GM18517 (cell line): ENCODE measurements around the gene CEP350.
A peak's percentile ranks its signal among the peaks of the same experiment; 100 is the strongest.
"Not testable (repeated sequence)": the region's sequence is repeated elsewhere in the genome, so short reads cannot be mapped to it uniquely, and the experiment has no call there.

Experiments
- ATAC-seq: cut with Tn5 transposase; IDR thresholded peaks from one replicate; pipeline ENCODE4 v1.9.1; 2021; ENCODE audit warnings: mild to moderate bottlenecking, moderate library complexity; ENCODE audit not compliant: unreplicated experiment

Gene CEP350

DNA sequence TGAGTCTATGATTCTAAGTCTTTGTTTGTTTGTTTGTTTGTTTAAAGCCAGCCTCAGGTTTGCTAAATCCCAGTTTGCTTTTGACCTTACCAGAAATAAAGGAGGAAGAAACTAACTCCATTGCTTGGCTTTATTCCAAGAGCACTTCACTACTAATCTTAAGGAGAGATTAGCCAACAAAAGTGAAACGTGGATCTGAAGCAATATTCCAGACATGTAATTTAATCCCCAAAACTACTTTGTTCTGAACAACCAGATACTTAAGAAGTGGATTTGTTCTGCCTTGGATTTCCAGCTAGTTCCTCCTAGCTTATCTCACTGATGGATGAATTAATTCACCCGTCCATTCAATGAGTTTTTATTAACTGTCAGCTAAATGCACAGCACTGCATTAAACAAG lies 15.9 kb upstream of the CEP350 start:
- no peak for ATAC-seq

DNA sequence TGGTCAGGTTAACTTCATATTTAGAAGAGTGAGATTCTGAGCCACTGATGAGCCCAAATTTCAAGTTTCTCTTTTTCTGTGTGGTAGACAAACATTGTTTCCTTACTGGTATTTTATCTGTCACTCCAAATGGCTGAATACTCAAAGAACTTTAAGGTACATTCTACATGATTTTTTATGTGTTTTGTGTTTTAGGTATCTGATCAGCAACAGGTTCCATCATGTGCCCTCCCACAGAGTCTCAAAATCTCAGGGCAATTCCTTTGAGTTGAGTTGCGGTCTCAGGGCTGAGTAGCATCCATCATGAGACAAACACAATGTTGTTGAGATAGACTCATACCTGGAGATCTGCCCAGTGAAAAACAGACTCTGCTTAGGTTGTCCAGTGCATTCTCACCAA lies 14.7 kb upstream of the CEP350 start:
- no peak for ATAC-seq

DNA sequence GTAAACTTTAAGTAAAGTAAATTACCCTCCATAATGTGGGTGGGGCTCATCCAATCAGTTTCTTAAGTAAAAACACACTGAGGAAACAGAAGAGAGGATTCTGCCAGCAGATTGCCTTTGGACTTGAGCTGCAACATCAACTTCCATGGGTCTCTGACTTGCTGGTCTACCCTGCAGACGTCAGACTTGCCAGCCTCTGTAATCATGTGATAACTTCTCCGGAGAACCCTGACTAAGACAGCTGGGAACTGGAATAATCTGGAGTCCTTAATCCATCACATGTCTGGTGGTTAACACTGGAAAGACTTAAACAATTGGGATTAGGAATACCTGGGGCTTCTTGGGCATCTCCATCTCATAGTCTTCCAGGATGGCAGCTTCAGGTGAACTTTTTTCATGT lies 13.2 kb upstream of the CEP350 start:
- no peak for ATAC-seq

DNA sequence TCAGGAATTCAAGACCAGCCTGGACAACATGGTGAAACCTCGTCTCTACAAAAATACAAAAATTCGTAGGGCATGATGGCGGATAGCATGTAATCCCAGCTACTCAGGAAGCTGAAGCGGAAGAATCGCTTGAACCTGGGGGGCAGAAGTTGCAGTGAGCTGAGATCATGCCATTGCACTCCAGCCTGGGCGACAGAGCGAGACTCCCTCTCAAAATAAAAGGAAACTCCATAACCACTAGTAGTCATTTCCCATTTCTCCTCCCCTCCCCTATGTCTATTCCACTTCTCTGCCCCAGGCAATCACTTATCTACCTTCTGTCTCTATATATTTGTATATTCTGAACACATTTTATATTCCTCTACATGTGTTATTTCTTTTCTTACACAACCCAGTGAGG lies 4.0 kb upstream of the CEP350 start:
- ATAC-seq: no peak

DNA sequence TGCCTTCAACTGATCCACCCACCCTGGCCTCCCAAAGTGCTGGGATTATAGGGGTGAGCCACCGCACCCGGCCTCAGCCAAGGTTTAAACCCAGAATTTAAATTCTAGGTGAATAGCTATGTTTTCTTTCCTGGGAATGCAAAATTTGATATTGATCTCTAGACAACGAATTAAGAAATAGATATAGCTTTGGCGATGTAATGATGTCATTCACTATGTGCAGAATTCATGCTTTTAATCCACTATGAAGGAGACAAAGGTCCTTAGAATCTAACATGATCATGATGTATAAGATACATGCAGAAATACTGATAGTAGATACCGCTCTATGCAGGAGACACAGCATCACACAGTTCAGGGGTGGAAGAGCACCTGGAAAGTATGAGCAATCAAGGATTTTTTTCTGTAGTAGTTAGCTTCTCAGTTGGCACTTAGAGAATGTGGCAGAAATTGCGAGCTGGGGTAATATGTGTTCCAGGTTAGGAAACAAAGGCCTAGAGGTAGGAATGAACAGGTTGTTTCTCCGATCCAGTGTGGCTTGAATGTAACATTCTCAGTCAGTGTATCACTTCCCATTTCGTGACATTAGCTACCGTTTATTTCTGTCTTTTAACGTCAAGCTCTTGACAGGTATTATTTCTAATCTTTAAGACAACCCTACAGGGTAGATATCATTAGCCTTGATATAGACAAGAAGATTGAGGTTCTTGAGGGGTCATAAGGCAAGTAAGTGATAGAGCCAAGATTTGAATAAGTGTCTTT lies 3.0 kb upstream of the CEP350 start:
- ATAC-seq: no peak

DNA sequence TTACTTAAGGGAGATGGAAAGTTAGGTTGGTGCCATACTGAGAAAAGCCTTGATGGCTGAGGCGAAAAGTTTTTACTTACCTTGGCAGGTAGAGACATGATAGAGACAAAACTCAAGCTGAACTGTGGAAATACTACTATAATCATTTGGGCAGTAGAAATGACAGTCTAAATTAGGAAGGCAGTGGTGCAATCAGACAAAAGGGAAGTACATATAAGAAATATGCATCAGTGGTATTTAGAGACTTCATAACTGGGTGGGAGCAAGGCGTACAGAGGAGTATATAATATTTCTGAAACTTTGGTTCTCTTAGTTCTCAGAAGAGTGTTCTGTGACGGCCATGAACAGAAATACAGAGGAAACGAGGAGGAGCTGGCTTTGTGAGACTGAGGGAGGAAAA lies 2.4 kb upstream of the CEP350 start:
- ATAC-seq: no peak

DNA sequence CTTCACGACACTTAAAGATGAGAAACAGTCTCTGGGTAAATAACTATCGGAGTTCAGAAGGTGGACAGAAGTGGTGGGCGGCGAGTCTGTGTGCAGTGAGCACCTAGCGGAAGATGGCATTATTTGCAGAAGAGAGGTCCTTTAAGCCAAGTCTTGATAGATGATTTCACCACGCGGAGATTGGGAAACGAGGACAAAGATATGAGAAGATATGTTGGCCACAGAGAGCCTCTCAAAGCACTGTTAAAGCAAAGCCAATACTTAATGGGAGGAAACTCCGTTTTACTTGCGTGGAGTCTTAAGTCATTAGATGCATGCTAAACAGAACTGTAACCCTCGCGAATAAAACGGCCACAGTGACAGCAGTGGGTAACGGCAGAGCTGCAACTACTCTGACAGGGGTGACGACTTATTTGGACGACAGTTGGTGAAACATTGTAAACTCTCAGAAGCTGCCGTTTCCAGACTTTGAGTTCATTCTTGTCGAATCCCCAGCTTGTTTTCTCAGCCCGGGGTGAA lies 577 bp upstream of the CEP350 start:
- ATAC-seq: peak; percentile 35

DNA sequence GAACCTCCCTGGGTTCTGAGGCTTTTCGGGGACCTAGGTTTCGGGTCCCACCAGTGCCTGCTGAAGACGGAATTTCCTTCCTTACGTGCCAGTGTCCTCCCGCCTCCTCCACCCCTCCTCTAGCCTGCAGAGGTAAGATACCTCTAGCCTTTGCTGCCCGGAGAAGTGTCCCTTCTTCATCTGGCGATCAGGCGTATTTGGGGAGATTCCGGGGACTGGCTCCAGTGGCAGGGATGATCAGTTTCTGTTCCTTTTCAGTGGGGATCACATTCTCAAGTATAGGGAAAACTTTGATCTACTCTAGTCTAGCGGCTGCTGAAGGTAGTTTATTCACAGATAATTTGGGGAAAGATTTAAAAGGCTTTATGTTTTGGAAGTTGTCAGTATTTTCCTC lies 674 bp downstream of the CEP350 start:
- no peak for ATAC-seq

DNA sequence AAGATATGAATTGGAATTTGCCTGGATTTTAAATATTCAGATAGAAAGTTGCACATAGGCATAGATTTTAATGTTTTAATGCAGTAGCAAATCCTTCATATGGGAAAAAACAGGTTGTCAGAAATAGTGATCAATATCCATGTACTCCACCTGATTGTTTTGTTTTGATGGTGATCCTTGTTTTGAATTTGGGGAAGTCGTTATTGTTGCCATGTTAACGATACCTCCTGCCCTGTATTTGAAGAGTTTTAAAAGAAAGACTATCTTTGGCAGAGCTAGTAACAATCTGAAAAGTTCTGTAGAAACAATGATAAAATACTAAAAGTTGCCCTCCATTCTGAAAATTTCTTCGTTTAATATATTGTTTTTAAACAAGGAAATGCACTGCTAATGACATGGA lies 1.1 kb downstream of the CEP350 start:
- ATAC-seq: no peak

DNA sequence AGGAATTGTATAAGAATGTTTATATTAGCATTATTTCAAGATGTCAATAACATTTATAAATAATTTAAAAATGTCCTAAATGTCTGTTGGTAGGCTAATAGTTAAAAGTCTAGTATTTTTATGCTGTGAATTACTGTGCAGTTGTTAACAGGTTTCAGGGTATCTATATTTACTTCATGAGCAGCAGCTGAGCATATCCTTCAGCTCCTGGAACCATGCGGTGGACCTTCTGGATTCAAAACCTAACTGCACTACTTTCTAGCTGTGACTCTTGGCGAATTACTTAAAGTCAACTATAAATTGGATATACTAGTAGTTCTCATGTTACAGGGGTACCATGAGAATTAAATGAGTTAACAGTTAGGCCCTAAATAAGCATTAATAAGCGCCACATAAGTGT lies 3.7 kb downstream of the CEP350 start:
- no peak for ATAC-seq

DNA sequence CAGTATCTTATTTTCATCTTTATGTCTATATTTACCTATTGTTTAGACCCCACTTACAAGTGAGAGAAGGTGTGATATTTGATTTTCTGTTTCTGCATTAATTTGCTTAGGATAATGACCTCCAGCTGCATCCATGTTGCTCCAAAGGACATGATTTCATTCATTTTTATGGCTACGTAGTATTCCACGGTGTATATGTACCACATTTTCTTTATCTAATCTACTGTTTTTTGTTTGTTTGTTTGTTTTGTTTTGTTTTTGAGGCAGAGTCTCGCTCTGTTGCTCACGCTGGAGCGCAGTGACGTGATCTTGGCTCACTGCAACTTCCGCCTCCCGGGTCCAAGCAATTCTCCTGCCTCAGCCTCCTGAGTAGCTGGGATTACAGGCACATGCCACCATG lies 7.6 kb downstream of the CEP350 start:
- not testable (repeated sequence) for ATAC-seq

DNA sequence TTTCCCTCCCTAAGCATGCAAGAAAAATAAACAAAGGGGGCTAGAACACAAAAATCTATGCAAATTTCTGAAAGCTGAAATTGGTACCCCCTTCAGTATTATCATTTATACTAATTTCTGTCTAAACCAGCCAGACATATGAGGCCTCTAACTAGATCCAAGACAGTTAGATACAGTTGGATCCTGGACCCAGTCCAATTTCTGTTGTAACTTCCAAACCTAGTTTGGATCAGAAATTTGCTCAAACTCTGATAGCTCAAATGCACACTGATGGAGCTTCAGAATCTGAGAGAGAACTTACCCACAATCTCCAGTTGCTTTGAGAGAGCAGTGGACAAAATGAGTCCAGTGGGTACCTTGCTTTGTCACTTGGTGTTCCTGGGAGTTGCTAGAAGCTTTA lies 11.9 kb downstream of the CEP350 start:
- ATAC-seq: no peak

DNA sequence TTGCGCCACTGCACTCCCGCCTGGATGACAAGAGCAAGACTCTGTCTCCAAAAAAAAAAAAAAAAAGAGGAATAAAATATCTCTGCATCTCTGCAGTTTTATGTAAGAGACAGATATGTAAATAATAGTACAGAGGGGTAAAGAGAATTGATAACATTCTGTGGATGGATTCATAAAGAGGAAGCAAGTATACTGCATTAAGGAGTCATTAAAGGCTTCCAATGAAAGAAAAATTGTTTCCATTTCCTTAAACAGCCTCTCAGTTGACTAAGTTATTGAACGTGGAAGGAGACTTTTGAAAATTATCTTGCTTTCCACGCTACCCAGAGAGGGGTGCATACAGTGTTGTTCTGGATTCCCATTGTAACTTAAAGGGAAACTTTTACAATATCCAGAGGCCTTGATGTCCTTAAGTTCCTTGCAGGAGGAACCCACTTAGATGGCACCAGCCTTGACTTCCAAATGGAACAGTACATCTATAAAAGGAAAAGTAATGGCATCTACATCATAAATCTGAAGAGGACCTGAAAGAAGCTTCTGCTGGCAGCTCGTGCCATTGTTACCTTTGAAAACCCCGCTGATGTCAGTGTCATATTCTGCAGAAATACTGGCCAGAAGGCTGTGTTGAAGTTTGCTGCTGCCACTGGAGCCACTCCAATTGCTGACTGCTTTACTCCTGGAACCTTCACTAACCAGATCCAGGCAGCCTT lies 13.8 kb downstream of the CEP350 start:
- ATAC-seq: no peak

DNA sequence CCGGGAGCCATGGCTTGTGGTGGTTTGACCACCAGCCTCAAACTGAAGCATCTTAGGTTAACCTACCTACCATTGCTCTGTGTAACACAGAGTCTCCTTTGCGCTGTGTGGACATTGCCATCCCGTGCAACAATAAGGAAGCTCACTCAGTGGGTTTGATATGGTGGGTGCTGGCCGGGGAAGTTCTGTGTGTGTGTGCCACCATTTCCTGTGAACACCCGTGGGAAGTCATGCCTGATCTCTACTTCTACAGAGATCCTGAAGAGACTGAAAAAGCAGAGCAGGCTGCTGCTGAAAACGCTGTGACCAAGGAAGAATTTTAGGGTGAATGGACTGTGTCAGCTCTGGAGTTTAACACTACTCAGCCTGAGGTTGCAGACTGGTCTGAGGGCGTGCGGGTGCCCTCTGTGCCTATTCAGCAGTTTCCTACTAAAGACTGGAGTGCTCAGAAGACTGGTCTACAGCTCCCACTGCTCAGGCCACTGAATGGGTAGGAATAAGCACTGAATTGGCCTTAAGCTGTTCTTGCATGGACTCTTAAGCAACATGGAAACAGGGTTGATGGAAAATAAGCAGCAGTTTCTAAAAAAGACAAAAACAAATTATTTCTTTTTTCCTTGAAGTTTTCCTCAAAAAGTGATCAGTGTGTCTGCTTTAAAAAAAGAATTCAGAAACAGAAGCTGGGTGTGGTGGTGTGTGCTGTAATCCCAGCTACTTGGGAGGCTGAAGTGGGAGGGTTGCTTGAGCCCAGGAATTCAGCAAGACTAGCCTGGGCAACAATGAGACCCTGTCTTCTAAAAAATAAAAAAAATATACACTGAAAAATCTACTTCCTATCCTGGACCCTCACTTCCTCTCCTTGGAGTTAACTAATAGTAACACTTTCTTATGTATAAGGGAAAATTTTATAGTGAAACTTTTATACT lies 14.6 kb downstream of the CEP350 start:
- ATAC-seq: no peak

DNA sequence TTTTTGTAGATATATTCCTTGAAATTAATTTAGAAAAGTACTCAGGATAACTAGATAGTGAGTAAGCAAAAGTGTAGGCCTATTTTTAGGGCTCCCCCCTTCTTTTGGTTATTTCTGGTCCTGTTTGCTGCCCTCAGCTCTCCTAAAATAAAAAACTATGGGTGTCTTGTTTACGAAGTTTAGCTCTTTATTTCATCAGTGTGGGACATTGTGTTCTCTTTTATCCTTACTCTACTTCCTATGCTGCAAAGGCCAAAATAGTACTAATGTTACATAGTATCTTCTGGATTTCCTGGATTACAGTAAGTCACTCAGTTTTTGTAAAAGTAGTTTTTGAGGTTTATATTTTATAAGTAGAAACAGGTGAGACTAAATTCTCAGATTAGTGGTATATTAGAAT lies 15.4 kb downstream of the CEP350 start:
- ATAC-seq: no peak

DNA sequence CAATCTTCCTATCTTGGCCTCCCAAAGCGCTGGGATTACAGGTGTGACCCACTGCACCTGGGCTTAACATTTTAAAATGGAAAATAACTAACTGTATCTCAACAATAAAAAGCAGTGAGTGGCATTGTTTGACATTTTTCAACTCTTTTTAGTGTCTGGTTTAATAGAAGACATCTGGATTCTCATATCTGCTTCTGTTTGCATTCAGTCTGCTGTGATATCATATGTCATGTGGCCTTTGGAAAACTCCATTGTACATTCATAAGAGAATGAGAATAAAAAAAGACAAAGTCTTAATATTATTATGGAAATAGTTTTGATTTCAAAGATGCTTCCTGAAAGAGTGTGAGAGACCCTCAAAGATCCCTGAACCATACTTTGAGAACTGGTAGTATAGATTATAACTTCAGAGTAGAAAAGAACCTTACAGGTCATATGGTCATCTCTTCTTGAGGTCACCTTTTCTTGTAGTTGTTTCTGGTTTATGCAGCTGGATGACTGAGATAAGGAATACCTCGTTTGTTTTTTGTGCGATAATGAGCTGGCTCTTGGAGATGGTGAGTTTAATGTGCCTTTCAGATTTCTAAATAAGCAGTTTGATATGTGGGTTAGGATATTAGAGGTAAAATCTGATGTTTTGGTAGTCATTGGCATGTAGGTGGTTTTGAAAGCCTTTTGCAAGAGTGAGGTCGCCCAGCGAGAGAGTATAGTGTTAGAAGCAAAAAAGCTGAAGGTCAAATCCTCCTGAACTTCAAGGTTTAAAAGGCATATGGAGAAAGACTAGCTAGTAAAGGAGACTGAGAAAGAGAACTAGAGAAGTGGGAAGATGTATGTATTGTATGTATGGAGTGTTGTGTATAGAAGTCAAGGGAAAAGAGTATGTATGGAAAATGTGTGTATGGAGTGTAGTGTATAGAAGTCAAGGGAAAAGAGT lies 17.2 kb downstream of the CEP350 start:
- no peak for ATAC-seq

DNA sequence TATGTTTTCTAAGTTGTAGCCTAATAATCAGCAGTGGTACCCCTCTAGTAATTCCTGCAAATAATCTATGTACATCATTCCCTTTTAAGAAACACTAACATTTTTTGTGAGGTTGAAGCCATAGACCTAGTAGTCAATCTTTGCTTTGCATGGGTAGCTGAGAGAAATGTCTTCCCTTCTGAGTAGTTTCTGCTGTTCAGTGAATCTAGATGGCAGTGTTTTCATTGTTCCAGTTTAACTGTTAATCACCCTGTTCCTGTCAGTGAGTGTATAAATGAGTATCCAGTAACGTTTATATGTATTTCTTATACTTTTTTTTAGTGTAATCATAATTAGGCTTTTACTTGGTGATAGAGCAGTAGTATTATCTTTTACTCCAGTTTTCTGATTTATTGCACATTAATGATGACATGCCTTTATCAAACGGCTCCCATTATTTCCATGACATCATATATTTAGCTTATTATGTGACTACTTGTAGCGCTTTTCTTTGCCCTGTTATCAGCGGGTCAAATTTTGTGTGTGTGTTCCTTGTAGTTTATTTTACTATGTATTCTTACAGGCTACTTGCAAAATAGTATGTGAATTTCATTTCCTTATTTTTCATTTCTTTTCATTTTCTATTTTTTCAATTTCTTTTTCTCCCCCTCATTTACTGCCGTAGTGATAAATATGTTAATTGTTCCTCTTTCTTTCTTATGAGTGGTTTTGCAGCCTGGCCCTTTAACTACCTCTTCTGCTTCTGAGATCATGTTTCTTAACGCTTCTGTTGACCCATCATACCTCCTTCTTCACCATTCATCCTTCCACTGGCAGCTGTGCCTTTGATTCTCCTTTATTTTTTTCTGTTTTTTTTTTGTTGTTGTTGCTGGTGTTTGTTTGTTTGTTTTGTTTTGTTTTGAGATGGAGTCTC lies 18.8 kb downstream of the CEP350 start:
- ATAC-seq: no peak

DNA sequence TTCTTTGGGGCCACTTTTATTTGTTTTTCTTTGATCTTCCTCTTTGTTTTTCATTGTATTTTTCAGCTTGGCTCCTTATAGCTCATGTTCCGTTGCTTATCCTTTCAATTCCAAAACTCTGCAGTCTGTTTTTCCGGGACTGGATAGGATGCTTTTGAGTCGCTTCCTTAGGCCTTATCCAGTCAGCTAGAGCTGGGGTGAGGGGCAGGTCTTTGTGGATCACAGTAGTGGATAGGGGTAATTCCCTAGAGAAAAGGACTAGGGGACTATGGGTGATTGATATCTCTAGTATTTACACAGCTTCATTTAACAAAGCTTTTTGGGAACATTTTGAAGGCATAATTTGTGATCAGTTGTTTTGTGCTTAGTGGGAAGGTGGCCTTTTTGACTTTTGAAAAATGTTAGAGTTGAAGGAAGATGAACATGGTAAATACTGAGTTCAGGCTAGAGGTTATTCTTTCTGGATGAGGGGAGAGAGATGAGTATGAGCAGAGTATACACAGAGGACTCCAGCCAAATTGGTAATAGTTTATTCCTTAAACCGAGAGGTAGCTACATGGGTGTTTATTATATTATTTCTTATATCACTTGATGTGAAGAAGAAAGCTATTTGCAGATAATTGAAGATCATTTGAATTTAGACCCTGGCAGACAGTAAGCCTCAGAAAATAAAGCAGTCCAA lies 22.5 kb downstream of the CEP350 start:
- ATAC-seq: no peak
